HCT116 (cell line): ENCODE measurements around the gene NUP210.

Experiments used
- ATF3 ChIP-seq: IDR thresholded peaks from 2 replicates; pipeline ENCODE4 v1.6.1; 2012
- CEBPB ChIP-seq: IDR thresholded peaks from 2 replicates; pipeline ENCODE4 v1.6.1; 2012; ENCODE audit warnings: low read depth
- CTCF ChIP-seq, 3 experiments: fragments of 200-600 bp in 1 of 3; sonication (generic) in 1 of 3; IDR thresholded peaks in 2 of 3; conservative IDR thresholded peaks in 1 of 3; 2 replicates each; pipeline ENCODE4 v1.5.1; 2012 to 2017; ENCODE audit warnings: low read depth in 2 of 3, low read length in 2 of 3, antibody characterized with exemption in 1 of 3, borderline replicate concordance in 1 of 3, control low read depth in 1 of 3, mild to moderate bottlenecking in 1 of 3, mixed read lengths in 1 of 3, mixed run types in 1 of 3, moderate library complexity in 1 of 3; ENCODE audit not compliant: insufficient read depth in 1 of 3
- EZH2 ChIP-seq: fragments of 200-600 bp; sonication (generic); IDR thresholded peaks from 2 replicates; pipeline ENCODE4 v1.6.1; 2017; ENCODE audit warnings: antibody characterized with exemption, mixed run types
- EZH2phosphoT487 ChIP-seq: fragments of 200-600 bp; IDR thresholded peaks from 2 replicates; pipeline ENCODE4 v1.6.1; 2018; ENCODE audit warnings: antibody characterized with exemption, borderline replicate concordance
- JUND ChIP-seq: IDR thresholded peaks from 2 replicates; pipeline ENCODE4 v1.6.1; 2012
- POLR2A ChIP-seq: IDR thresholded peaks from 2 replicates; pipeline ENCODE4 v1.7.0; 2011; ENCODE audit warnings: borderline replicate concordance; ENCODE audit not compliant: insufficient read depth, insufficient read length; ENCODE audit errors: extremely low read depth
- POLR2AphosphoS5 ChIP-seq: IDR thresholded peaks from 2 replicates; pipeline ENCODE4 v1.6.1; 2011; ENCODE audit warnings: mild to moderate bottlenecking, low read depth, low read length, moderate library complexity
- RAD21 ChIP-seq: IDR thresholded peaks from 2 replicates; pipeline ENCODE4 v1.6.1; 2012; ENCODE audit warnings: low read depth, mild to moderate bottlenecking
- ZNF274 ChIP-seq: fragments of 200-500 bp; sonication (Bioruptor generic); IDR thresholded peaks from 2 replicates; pipeline ENCODE4 v1.6.1; 2014; ENCODE audit warnings: mild to moderate bottlenecking, low read depth, low read length, inconsistent platforms

- peak; percentile 55 to 80 (median 69); a peak in 5 of 6 replicates for TF ChIP-seq CTCF (IDR thresholded peaks at IDR 0.05 in 2 of 3, conservative IDR thresholded peaks at IDR 0.05 in 1 of 3; ENCODE audit: borderline replicate concordance in 1 of 3, insufficient read depth in 1 of 3, low read depth in 2 of 3, low read length in 2 of 3)
- TF ChIP-seq POLR2A, result no peak
- TF ChIP-seq EZH2phosphoT487, result no peak
- peak; percentile 87 for TF ChIP-seq RAD21
- TF ChIP-seq ZNF274, result no peak
- TF ChIP-seq POLR2AphosphoS5, result no peak
- TF ChIP-seq JUND, result no peak
- TF ChIP-seq CEBPB, result no peak
- no peak for TF ChIP-seq EZH2
- no peak for TF ChIP-seq ATF3
Observed at GRCh38 chr3:13452490-13453335, 32.6 kb upstream of the NUP210 start.
